Thoracic aorta (tissue), 2 donors: ENCODE data around the gene THRB. TPM values are rescaled to one million over a fixed set of nuclear protein-coding genes. Genes with fewer than 3 reads are reported as not detected.

ENCODE experiments used
- ATAC-seq: fragments of 150-250 bp; one replicate; pipeline ENCODE4 v1.8.0; 2017; ENCODE audit warnings: low read depth; ENCODE audit not compliant: insufficient number of reproducible peaks, low FRiP score
- DNase-seq: peaks from one replicate; pipeline ENCODE4 v3.0.0-alpha.2; 2020; ENCODE audit warnings: low spot score
- H3K27ac ChIP-seq, 2 donors: fragments of 200-600 bp; sonication (generic); 1 replicate in 1 of 2; 2 replicates in 1 of 2; pipeline ENCODE4 v1.5.1; 2016; ENCODE audit warnings: mild to moderate bottlenecking in 2 of 2, moderate library complexity in 2 of 2
- H3K27me3 ChIP-seq: fragments of 200-600 bp; sonication (generic); replicated peaks from 2 replicates; pipeline ENCODE4 v1.6.0; 2016; ENCODE audit warnings: mild to moderate bottlenecking; ENCODE audit not compliant: insufficient read depth
- H3K36me3 ChIP-seq: fragments of 200-600 bp; sonication (generic); one replicate; pipeline ENCODE4 v1.5.1; 2016
- H3K4me1 ChIP-seq, 2 donors: fragments of 200-600 bp; sonication (generic); 1 replicate in 1 of 2; 2 replicates in 1 of 2; pipeline versions ENCODE4 v1.5.1 to v1.6.0; 2016; ENCODE audit warnings: low read depth in 2 of 2, mild to moderate bottlenecking in 1 of 2; ENCODE audit not compliant: control insufficient read depth in 1 of 2
- H3K4me3 ChIP-seq: fragments of 200-600 bp; sonication (generic); 2 replicates; pipeline ENCODE4 v1.5.1; 2016; ENCODE audit warnings: mild to moderate bottlenecking
- H3K9me3 ChIP-seq: fragments of 200-600 bp; sonication (generic); 2 replicates; pipeline ENCODE4 v1.5.1; 2016
- total RNA-seq, 2 donors: library from RNA; depleted of rRNA; stranded (reverse); fragments of >200 nt; gene quantifications; one replicate each; pipeline versions ENCODE4 v1.1.0 to v1.2.3, GENCODE V29; 2016
- TF ChIP-seq, protein P1 (sequence below): fragments of 200-600 bp; sonication (generic); IDR thresholded peaks from one replicate; pipeline ENCODE4 v1.5.1; 2019; ENCODE audit warnings: antibody characterized with exemption

The THRB gene
- total RNA-seq, 2 donors from 2014 or later, result 40.3 to 65.6 TPM

DNA sequence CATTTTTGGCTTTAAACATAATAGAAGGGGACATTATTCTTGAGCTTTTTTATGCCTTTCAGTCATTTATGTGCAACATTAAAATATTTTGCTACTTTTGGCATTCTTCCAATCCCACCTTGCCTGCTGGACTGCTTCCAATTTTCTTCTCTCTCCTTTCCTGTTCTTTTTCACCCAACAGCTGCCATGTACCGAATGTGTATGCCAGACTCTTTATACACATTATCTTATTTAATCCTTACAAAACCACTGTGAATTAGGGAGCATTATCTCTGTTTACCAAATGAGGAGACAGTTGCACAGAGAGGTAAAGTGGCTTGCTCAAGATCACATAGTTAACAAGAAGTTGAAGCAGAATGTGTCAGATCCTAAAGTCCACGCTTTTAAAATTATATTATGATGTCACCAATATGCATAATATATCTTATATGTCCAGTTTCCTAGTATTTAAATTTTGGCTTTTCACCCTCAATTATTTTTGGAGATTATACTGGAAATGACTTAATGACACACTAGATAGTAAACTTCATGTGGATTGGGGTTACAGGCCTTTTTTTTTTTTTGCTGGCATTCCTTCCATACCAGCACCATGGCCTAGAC is 231.5 kb downstream of the THRB start:
- no peaks in the 10 kb centered on the region for H3K36me3 ChIP-seq
- TF ChIP-seq, protein P1, sequence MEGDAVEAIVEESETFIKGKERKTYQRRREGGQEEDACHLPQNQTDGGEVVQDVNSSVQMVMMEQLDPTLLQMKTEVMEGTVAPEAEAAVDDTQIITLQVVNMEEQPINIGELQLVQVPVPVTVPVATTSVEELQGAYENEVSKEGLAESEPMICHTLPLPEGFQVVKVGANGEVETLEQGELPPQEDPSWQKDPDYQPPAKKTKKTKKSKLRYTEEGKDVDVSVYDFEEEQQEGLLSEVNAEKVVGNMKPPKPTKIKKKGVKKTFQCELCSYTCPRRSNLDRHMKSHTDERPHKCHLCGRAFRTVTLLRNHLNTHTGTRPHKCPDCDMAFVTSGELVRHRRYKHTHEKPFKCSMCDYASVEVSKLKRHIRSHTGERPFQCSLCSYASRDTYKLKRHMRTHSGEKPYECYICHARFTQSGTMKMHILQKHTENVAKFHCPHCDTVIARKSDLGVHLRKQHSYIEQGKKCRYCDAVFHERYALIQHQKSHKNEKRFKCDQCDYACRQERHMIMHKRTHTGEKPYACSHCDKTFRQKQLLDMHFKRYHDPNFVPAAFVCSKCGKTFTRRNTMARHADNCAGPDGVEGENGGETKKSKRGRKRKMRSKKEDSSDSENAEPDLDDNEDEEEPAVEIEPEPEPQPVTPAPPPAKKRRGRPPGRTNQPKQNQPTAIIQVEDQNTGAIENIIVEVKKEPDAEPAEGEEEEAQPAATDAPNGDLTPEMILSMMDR, result no peak
- DNase-seq, result no peak
- no peaks in the 10 kb centered on the region for H3K9me3 ChIP-seq
- ATAC-seq, result no peak
- peaks cover 10 to 65% of the 10 kb centered on the region in 2 donors for H3K4me1 ChIP-seq
- peak overlapping the region in 1 of 2 donors; percentile 34 for H3K27ac ChIP-seq
- no peaks in the 10 kb centered on the region for H3K27me3 ChIP-seq
- no peak overlapping the region for H3K4me3 ChIP-seq

DNA sequence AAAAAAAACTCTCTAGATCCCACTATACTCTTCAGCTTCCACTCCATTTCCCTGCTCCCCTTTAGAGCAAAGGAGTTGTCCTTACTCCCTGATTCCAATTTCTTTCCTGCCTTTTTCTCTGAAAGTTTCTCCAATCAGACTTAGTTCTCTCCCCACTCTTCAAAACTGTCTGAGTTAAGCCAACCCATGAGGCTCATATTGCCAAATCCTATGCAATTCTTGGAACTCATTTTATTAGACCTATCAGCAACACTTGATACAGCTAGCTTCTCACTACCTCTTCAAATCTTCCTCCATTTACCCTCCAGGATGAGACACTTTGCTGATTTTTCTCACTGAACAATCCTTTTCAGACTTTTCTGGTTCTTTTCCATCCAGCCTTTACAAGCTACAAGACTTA is 233.1 kb downstream of the THRB start:
- ATAC-seq, result no peak
- peaks cover 19 to 75% of the 10 kb centered on the region in 2 donors for H3K4me1 ChIP-seq

DNA sequence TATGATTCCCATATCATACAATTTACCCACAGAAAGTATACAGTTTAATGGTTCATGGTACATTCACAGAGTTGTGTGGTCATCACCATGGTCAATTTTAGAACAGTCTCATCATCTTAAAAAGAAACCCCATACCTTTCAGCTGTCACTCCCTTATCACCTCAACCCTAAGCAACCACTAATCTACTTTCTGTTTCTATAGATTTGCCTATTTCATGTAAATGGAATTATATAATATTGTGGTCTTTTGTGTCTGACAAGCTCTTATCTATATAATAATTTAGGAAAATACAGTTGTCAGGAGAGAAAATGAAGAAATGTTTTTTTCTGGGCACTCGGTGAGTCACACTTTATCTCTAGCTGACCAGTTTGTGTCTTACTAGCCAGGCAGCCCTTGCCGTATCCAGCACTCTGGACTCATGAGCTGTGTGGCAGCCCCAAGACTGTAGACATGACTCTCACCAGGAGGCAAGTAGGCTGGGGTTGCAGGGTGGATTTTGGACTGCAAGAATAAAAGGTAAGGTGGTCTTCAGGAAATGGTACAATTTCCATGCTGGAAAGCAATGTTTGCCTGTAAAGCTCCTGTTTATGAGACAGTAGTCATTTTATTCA is 234.6 kb downstream of the THRB start:
- H3K4me3 ChIP-seq, result peak overlapping the region; percentile 57
- H3K36me3 ChIP-seq, result no peaks in the 10 kb centered on the region
- H3K4me1 ChIP-seq, result peaks cover 20 to 83% of the 10 kb centered on the region in 2 donors
- no peaks in the 10 kb centered on the region for H3K27me3 ChIP-seq
- H3K27ac ChIP-seq, result peak overlapping the region; percentile 44 to 88
- TF ChIP-seq, protein P1, result no peak
- peak; percentile 24 for ATAC-seq
- peak; percentile 14 for DNase-seq
- H3K9me3 ChIP-seq, result no peaks in the 10 kb centered on the region

More for the DNA sequence above, 233.1 kb downstream of the THRB start:
- no peaks in the 10 kb centered on the region for H3K27me3 ChIP-seq
- peak overlapping the region; percentile 32 to 50 for H3K27ac ChIP-seq
- no peaks in the 10 kb centered on the region for H3K36me3 ChIP-seq
- H3K9me3 ChIP-seq, result no peaks in the 10 kb centered on the region
- TF ChIP-seq, protein P1, result no peak
- DNase-seq, result no peak
- no peak overlapping the region for H3K4me3 ChIP-seq

DNA sequence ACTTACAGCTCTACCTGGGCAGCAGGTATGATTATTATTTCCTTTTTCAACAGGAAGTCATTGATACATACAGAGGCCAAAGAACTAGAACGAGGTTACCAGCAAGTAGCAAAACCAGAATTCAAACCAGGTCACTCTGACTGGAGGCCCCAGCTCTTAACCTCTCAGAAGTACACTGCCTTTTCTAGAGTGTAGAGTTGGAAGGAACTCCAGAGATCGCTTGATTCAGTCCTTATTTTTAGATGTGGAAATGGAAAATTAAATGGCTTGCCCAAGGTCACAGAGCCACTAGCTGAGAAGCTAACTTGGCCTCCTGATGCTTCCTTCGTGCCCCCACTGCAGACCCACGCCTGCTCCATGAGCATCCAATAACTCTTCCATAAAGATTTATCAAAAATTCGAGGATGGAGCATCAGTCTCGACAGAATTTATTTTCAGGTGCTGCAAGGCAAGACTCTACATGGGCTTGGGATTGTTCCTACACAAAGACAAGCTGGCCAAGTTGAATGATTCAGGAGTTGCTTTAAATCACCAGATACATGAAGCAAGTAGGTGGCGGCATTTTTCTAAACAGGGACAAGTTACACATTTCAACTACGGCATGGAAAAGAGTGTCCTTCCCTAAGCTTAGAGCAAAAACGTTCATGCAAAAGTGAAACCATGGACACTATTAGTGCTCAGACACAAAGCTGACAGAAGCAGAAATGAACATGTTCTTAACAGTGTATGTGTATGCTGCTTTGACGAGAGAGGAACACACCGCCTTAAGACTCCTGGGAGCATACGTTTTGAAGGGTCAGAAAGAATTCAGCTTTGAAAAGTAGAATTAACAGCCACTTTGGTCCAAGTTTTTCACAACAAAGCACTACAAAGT is 235.7 kb downstream of the THRB start:
- Histone ChIP-seq H3K36me3 (no peaks in the 10 kb centered on the region), H3K27ac (peak overlapping the region; percentile 59 to 88), H3K4me1 (peaks cover 24 to 88% of the 10 kb centered on the region in 2 donors), H3K27me3 (no peaks in the 10 kb centered on the region), H3K4me3 (peak overlapping the region; percentile 57), H3K9me3 (no peaks in the 10 kb centered on the region)
- ATAC-seq (peak; percentile 66), DNase-seq (no peak)
- TF ChIP-seq, protein P1, result no peak

- TF ChIP-seq, protein P1, result no peak
- no peak overlapping the region for H3K4me3 ChIP-seq
- no peaks in the 10 kb centered on the region for H3K27me3 ChIP-seq
- H3K27ac ChIP-seq, result peak overlapping the region; percentile 59 to 88
- H3K9me3 ChIP-seq, result no peaks in the 10 kb centered on the region
- DNase-seq (no peak), ATAC-seq (no peak)
- H3K36me3 ChIP-seq, result no peaks in the 10 kb centered on the region
- H3K4me1 ChIP-seq, result peaks cover 30 to 87% of the 10 kb centered on the region in 2 donors
Measured at GRCh38 chr3:24258260-24258659, 236.4 kb downstream of the THRB start.
